Liver (tissue), 9 donors: ENCODE data around the gene NT5C1A. TPM values are rescaled to one million over a fixed set of nuclear protein-coding genes. Genes with fewer than 3 reads are reported as not detected.
A peak's percentile ranks its signal among the peaks of the same experiment; 100 is the strongest.

Source experiments
- DNase-seq: peaks from one replicate; pipeline ENCODE4 v3.0.0-alpha.2; 2017; ENCODE audit warnings: low spot score
- H3K27ac ChIP-seq, 2 donors: one replicate each; pipeline ENCODE4 v1.7.0; 2013; ENCODE audit warnings: inconsistent platforms in 2 of 2, low read length in 2 of 2, control low read depth in 1 of 2, low read depth in 1 of 2, mild to moderate bottlenecking in 1 of 2
- H3K27me3 ChIP-seq, 4 donors: one replicate each; pipeline versions ENCODE4 v1.6.1 to v1.7.0; 2013; ENCODE audit warnings: low read length in 3 of 4, inconsistent platforms in 1 of 4, mild to moderate bottlenecking in 1 of 4, moderate library complexity in 1 of 4; ENCODE audit not compliant: control insufficient read depth in 4 of 4, insufficient read depth in 4 of 4
- H3K36me3 ChIP-seq, 4 donors: one replicate each; pipeline versions ENCODE4 v1.6.1 to v1.7.0; 2013; ENCODE audit warnings: low read length in 3 of 4, mild to moderate bottlenecking in 3 of 4, low read depth in 1 of 4, moderate library complexity in 1 of 4; ENCODE audit not compliant: control insufficient read depth in 4 of 4, insufficient read depth in 3 of 4
- H3K4me1 ChIP-seq, 4 donors: one replicate each; pipeline versions ENCODE4 v1.6.1 to v1.7.0; 2013; ENCODE audit warnings: low read length in 3 of 4, mild to moderate bottlenecking in 3 of 4, moderate library complexity in 1 of 4; ENCODE audit not compliant: control insufficient read depth in 4 of 4, insufficient read depth in 4 of 4
- H3K4me3 ChIP-seq, 3 donors: one replicate each; pipeline versions ENCODE4 v1.6.1 to v1.7.0; 2013; ENCODE audit warnings: low read length in 3 of 3, control low read depth in 1 of 3, low read depth in 1 of 3, mild to moderate bottlenecking in 1 of 3
- H3K9ac ChIP-seq, 2 donors: one replicate each; pipeline ENCODE4 v1.7.0; 2013; ENCODE audit warnings: low read length in 2 of 2, mild to moderate bottlenecking in 2 of 2, moderate library complexity in 2 of 2, control low read depth in 1 of 2, low read depth in 1 of 2
- H3K9me3 ChIP-seq, 4 donors: one replicate each; pipeline versions ENCODE4 v1.6.1 to v1.7.0; 2013; ENCODE audit warnings: low read length in 3 of 4; ENCODE audit not compliant: control insufficient read depth in 4 of 4
- EGR1 ChIP-seq, 2 donors: IDR thresholded peaks; 2 replicates each; pipeline ENCODE4 v1.6.1; 2016 to 2018; ENCODE audit warnings: antibody characterized with exemption in 2 of 2, low read depth in 2 of 2
- FOXA1 ChIP-seq: IDR thresholded peaks from 2 replicates; pipeline ENCODE4 v1.6.1; 2016; ENCODE audit warnings: antibody characterized with exemption
- GABPA ChIP-seq, 2 donors: IDR thresholded peaks in 1 of 2; conservative IDR thresholded peaks in 1 of 2; 2 replicates each; pipeline ENCODE4 v1.6.1; 2016; ENCODE audit warnings: antibody characterized with exemption in 2 of 2, mild to moderate bottlenecking in 1 of 2, moderate library complexity in 1 of 2
- HNF4A ChIP-seq, 2 donors: conservative IDR thresholded peaks; 2 replicates each; pipeline ENCODE4 v1.6.1; 2016; ENCODE audit warnings: antibody characterized with exemption in 2 of 2, mild to moderate bottlenecking in 2 of 2
- JUND ChIP-seq, 2 donors: IDR thresholded peaks; 2 replicates each; pipeline ENCODE4 v1.6.1; 2016; ENCODE audit warnings: antibody characterized with exemption in 2 of 2
- NR2F2 ChIP-seq: IDR thresholded peaks from 2 replicates; pipeline ENCODE4 v1.6.1; 2016; ENCODE audit warnings: antibody characterized with exemption
- RAD21 ChIP-seq, 2 donors: IDR thresholded peaks; 2 replicates each; pipeline ENCODE4 v1.6.1; 2016; ENCODE audit warnings: antibody characterized with exemption in 2 of 2, mild to moderate bottlenecking in 2 of 2
- RXRA ChIP-seq, 2 donors: IDR thresholded peaks; 2 replicates each; pipeline ENCODE4 v1.6.1; 2017 to 2018; ENCODE audit warnings: antibody characterized with exemption in 2 of 2, mild to moderate bottlenecking in 1 of 2
- SP1 ChIP-seq: IDR thresholded peaks from 2 replicates; pipeline ENCODE4 v1.6.1; 2018; ENCODE audit warnings: antibody characterized with exemption, mild to moderate bottlenecking
- TAF1 ChIP-seq: conservative IDR thresholded peaks from 2 replicates; pipeline ENCODE4 v1.6.1; 2016; ENCODE audit warnings: antibody characterized with exemption, mild to moderate bottlenecking
- WGBS: extraction: QIAGEN DNeasy Blood & Tissue Kit; methylation state at CpG from one replicate; pipeline ENCODE4 v1.1.7; 2013; 5-methylcytosine and 5-hydroxymethylcytosine counted together
- polyA plus RNA-seq, 2 donors: library from polyadenylated mRNA; stranded (reverse) in 1 of 2; unstranded in 1 of 2; fragments of 200-250 nt in 1 of 2; fragments of >200 nt in 1 of 2; fragmentation: Nextera tagmentation in 1 of 2; extraction: Ambion mirVana in 1 of 2; gene quantifications; one replicate each; pipeline versions ENCODE4 v1.2.1 to v1.2.3, GENCODE V29; 2013 to 2015
- total RNA-seq, 2 donors: library from RNA; depleted of rRNA; stranded (reverse); fragments of >200 nt; gene quantifications; one replicate each; pipeline ENCODE4 v1.2.3, GENCODE V29; 2014
- TF ChIP-seq, protein P1 (sequence below): IDR thresholded peaks from 2 replicates; pipeline ENCODE4 v1.6.1; 2016; ENCODE audit warnings: antibody characterized with exemption
- TF ChIP-seq, protein P2 (sequence below): IDR thresholded peaks from 2 replicates; pipeline ENCODE4 v1.6.1; 2016; ENCODE audit warnings: antibody characterized with exemption
- TF ChIP-seq, protein P3 (sequence below): fragments of 150-350 bp; IDR thresholded peaks from 2 replicates; pipeline ENCODE4 v1.5.1; 2017; ENCODE audit warnings: improper control_type of control experiment, low read depth, low read length; ENCODE audit not compliant: missing input control
- TF ChIP-seq, protein P4 (sequence below): IDR thresholded peaks from 2 replicates; pipeline ENCODE4 v1.6.1; 2016; ENCODE audit warnings: antibody characterized with exemption, mild to moderate bottlenecking
- TF ChIP-seq, protein P5 (sequence below): IDR thresholded peaks from 2 replicates; pipeline ENCODE4 v1.6.1; 2016; ENCODE audit warnings: antibody characterized with exemption
- donor health status: healthy.
- donor health status: healthy.
- donor health status: healthy.
- donor health status: healthy.
- donor health status: healthy.

NT5C1A gene
- total and polyA plus RNA-seq, 4 donors, result 0.05 to 0.08 TPM; not detected in 2

DNA sequence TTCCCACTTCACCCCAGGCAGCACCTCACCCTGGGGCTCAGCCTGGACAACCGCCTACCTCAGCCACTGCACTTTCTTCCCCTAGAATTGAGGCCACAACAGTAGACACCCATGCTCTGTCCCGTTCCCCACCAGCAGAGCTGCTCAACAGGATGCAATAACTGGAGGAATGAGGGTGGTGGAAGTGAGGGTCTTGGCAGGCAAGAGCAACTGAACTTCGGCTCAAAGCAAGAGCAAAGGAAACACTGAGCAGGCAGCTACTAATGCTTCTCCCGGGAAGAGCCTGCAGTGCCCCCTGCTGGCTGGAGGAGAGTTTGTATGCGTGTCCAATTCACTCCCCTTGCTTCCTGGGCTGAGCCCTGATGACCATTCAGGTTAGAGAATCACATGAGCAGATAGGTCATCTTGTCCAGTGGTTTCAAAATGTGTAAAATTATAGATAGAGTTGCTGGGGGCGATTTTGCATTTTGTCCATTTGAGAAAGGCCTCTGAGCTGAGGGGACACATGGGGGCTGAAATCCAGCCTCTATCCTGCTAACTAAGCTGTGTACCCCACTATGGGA, 13.9 kb downstream of the NT5C1A start:
- Histone ChIP-seq H3K27me3 (no peaks in the 10 kb centered on the region), H3K27ac (no peak overlapping the region), H3K9ac (no peak overlapping the region), H3K4me3 (no peak overlapping the region), H3K36me3 (no peaks in the 10 kb centered on the region), H3K4me1 (peaks cover 0 to 6% (median 0%) of the 10 kb centered on the region in 4 donors), H3K9me3 (no peaks in the 10 kb centered on the region)
- TF ChIP-seq EGR1 (IDR thresholded peaks at IDR 0.05; ENCODE audit: low read depth in 2 of 2), result no peak
- TF ChIP-seq, protein P1, sequence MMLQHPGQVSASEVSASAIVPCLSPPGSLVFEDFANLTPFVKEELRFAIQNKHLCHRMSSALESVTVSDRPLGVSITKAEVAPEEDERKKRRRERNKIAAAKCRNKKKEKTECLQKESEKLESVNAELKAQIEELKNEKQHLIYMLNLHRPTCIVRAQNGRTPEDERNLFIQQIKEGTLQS, result no peak
- TF ChIP-seq, protein P2, sequence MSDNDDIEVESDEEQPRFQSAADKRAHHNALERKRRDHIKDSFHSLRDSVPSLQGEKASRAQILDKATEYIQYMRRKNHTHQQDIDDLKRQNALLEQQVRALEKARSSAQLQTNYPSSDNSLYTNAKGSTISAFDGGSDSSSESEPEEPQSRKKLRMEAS, result no peak
- no peak for TF ChIP-seq FOXA1
- no peak for TF ChIP-seq RXRA (IDR thresholded peaks at IDR 0.05)
- TF ChIP-seq, protein P3, sequence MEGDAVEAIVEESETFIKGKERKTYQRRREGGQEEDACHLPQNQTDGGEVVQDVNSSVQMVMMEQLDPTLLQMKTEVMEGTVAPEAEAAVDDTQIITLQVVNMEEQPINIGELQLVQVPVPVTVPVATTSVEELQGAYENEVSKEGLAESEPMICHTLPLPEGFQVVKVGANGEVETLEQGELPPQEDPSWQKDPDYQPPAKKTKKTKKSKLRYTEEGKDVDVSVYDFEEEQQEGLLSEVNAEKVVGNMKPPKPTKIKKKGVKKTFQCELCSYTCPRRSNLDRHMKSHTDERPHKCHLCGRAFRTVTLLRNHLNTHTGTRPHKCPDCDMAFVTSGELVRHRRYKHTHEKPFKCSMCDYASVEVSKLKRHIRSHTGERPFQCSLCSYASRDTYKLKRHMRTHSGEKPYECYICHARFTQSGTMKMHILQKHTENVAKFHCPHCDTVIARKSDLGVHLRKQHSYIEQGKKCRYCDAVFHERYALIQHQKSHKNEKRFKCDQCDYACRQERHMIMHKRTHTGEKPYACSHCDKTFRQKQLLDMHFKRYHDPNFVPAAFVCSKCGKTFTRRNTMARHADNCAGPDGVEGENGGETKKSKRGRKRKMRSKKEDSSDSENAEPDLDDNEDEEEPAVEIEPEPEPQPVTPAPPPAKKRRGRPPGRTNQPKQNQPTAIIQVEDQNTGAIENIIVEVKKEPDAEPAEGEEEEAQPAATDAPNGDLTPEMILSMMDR, result peak; percentile 65
- TF ChIP-seq HNF4A (conservative IDR thresholded peaks at IDR 0.05), result no peak
- TF ChIP-seq RAD21 (IDR thresholded peaks at IDR 0.05), result peak; percentile 61 to 76
- TF ChIP-seq, protein P4, sequence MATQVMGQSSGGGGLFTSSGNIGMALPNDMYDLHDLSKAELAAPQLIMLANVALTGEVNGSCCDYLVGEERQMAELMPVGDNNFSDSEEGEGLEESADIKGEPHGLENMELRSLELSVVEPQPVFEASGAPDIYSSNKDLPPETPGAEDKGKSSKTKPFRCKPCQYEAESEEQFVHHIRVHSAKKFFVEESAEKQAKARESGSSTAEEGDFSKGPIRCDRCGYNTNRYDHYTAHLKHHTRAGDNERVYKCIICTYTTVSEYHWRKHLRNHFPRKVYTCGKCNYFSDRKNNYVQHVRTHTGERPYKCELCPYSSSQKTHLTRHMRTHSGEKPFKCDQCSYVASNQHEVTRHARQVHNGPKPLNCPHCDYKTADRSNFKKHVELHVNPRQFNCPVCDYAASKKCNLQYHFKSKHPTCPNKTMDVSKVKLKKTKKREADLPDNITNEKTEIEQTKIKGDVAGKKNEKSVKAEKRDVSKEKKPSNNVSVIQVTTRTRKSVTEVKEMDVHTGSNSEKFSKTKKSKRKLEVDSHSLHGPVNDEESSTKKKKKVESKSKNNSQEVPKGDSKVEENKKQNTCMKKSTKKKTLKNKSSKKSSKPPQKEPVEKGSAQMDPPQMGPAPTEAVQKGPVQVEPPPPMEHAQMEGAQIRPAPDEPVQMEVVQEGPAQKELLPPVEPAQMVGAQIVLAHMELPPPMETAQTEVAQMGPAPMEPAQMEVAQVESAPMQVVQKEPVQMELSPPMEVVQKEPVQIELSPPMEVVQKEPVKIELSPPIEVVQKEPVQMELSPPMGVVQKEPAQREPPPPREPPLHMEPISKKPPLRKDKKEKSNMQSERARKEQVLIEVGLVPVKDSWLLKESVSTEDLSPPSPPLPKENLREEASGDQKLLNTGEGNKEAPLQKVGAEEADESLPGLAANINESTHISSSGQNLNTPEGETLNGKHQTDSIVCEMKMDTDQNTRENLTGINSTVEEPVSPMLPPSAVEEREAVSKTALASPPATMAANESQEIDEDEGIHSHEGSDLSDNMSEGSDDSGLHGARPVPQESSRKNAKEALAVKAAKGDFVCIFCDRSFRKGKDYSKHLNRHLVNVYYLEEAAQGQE, result no peak
- peak; percentile 63 for DNase-seq
- 21% methylated on average over 6 of the region's 6 CpGs for WGBS

DNA sequence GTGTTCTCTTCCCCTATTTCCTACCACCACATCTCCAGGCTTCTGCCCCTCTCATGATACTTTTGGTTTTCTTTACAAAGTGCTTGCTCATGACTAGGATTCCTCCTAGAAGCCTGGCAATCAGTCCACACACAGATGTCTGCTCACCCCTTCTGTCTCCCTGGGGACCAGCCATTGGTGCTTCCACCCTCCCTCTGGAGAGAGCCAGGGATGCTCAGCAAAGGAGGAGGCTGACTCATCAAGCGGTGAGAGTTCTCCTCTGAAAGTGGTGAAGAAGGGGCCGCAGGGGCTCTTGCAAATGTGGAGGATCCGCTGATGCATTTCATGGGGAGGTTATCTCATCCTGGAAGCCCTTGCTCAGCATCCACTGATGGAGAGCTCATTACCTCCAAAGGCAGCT, 14.5 kb downstream of the NT5C1A start:
- Histone ChIP-seq H3K36me3 (no peaks in the 10 kb centered on the region), H3K27me3 (no peaks in the 10 kb centered on the region), H3K9ac (no peak overlapping the region), H3K9me3 (no peaks in the 10 kb centered on the region), H3K4me1 (peaks cover 0 to 6% (median 0%) of the 10 kb centered on the region in 4 donors), H3K4me3 (no peak overlapping the region), H3K27ac (no peak overlapping the region)
- DNase-seq, result no peak
- TF ChIP-seq EGR1 (IDR thresholded peaks at IDR 0.05; ENCODE audit: low read depth in 2 of 2), result no peak
- TF ChIP-seq FOXA1, result no peak
- TF ChIP-seq HNF4A (conservative IDR thresholded peaks at IDR 0.05), result no peak
- TF ChIP-seq NR2F2, result no peak
- TF ChIP-seq, protein P2, result no peak
- no peak for TF ChIP-seq TAF1
- no peak for TF ChIP-seq RAD21 (IDR thresholded peaks at IDR 0.05)
- no peak for TF ChIP-seq GABPA (IDR thresholded peaks at IDR 0.05 in 1 of 2, conservative IDR thresholded peaks at IDR 0.05 in 1 of 2)
- TF ChIP-seq SP1, result no peak
- TF ChIP-seq, protein P3, result no peak
- no peak for TF ChIP-seq JUND (IDR thresholded peaks at IDR 0.05)
- TF ChIP-seq, protein P5, sequence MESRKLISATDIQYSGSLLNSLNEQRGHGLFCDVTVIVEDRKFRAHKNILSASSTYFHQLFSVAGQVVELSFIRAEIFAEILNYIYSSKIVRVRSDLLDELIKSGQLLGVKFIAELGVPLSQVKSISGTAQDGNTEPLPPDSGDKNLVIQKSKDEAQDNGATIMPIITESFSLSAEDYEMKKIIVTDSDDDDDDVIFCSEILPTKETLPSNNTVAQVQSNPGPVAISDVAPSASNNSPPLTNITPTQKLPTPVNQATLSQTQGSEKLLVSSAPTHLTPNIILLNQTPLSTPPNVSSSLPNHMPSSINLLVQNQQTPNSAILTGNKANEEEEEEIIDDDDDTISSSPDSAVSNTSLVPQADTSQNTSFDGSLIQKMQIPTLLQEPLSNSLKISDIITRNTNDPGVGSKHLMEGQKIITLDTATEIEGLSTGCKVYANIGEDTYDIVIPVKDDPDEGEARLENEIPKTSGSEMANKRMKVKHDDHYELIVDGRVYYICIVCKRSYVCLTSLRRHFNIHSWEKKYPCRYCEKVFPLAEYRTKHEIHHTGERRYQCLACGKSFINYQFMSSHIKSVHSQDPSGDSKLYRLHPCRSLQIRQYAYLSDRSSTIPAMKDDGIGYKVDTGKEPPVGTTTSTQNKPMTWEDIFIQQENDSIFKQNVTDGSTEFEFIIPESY, result no peak
- TF ChIP-seq, protein P1, result no peak
- 82% methylated on average over 3 of the region's 3 CpGs for WGBS
